ENCODE measurements around the gene HSD17B3. TPM values are rescaled to one million over a fixed set of nuclear protein-coding genes. Genes with fewer than 3 reads are reported as not detected.
"Not testable (repeated sequence)": the region's sequence is repeated elsewhere in the genome, so short reads cannot be mapped to it uniquely, and the experiment has no call there.

HSD17B3 gene
- polyA plus RNA-seq, 10 donors, result 0.28 to 1.7 (median 0.76) TPM; not detected in 3

- DNase-seq, result not testable (repeated sequence)
Observed at GRCh38 chr9:96306958-96307357, 5.0 kb upstream of the HSD17B3 start.

DNA sequence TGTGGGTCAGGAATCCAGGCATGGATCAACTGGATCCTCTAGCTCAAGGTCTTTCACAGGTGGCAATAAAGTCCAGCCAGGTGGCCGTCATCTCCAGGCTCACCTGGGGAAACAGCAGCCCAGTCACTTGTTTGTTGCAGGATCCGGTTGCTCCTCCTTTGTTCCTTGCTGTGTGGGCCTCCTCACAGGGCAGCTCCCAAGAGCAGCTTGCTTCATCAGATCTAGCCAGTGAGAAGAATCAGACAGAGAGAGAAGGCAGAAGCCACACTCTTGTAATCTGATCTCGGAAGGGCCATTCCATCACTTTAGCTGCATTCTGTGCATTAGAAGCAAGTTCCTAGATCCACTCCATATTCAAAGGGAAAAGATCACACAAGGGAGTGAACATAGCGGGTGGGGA is 3.2 kb upstream of the HSD17B3 start:
- no peak for DNase-seq

GRCh38 chr9:96304230-96304629 is 2.3 kb upstream of the HSD17B3 start:
- DNase-seq, result no peak

DNA sequence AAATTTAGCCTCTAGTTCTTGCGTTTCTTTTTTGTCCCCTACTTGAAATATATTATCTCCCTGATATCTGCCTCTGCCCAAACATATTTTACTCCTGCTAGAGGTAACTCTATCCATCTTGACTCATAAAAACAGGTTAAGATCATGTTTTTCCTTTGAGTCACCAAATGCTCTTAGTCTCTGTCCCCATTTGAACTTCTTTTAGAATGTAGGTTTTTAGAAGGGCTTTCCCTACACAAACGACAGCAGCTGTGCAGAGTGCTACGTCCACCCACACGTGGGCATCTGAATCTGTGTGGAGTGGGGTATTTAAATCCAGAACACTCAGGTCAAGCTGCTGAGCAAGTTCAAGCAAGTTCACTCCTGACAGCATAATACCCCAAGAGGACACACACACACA is 2.2 kb downstream of the HSD17B3 start:
- no peak for DNase-seq

DNA sequence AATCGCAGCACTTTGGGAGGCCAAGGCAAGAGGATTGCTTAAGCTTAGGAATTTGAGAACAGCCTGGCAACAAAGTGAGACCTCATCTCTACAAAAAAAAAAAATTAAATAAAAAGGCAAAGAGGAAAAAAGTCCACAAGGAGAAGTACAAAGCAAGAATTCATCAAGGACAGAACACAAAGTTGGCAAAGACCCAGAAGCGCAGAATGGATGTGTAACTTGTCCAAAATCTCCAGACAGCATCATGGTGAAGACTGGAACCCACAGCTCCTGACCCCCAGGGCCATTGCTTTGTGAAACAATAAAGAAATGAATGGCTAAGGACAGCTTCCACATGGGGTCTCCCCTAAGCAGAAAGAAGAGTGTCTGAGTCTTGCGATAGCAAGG is 7.8 kb downstream of the HSD17B3 start:
- DNase-seq, result no peak

- DNase-seq, result peak in 1 of 3 donors; percentile 9
Observed at GRCh38 chr9:96293498-96294158, 8.3 kb downstream of the HSD17B3 start.

- DNase-seq, result no peak
Observed at GRCh38 chr9:96289392-96289791, 12.6 kb downstream of the HSD17B3 start.

DNA sequence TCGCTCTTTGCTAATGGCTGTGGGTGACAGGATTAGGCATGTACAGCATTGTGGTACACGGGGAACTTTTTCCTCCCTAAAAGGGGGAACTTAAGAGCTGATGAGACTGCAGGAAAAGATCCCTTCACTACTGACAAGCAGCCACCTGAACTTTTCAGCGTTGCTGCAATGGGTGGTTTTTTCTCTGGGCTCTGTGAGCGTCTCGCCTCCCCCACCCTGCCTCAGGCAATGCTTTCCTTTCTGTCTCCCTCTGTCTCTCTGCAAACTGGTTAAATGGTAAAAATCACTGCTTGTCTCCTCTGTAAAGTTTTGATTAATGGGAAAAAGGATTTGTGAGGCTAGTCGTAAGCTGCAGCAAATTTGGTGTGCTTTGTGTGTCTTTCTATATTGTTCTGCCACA is 20.3 kb downstream of the HSD17B3 start:
- no peak for DNase-seq

GRCh38 chr9:96279932-96280331 is 22.0 kb downstream of the HSD17B3 start:
- no peak for DNase-seq

- no peak for DNase-seq
Observed at GRCh38 chr9:96274939-96275338, 27.0 kb downstream of the HSD17B3 start.

DNA sequence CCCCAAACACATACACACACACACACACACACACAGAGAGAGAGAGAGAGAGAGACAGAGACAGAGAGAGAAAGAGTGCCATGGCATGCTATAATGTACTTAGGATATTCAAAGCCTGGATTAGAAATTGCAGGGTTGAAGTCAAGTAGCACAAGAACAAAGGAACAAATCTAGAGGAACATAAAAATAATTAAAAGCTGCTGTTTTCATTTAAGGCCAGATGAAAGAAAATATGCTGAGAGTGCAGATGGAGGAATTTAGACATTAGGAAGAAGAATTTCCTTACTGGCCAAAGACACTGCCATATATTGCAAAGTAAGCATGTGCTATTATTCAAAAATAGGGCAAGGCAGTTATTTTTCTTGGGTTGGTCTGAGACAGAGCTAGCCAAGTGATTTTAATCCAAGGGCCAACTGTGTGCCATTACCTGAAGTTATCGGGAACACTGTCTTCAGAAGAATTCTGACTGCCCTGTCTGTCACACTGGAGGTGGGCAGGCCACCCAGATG is 31.7 kb downstream of the HSD17B3 start:
- DNase-seq, result no peak

GRCh38 chr9:96258967-96259366 is 43.0 kb downstream of the HSD17B3 start:
- no peak for DNase-seq

DNA sequence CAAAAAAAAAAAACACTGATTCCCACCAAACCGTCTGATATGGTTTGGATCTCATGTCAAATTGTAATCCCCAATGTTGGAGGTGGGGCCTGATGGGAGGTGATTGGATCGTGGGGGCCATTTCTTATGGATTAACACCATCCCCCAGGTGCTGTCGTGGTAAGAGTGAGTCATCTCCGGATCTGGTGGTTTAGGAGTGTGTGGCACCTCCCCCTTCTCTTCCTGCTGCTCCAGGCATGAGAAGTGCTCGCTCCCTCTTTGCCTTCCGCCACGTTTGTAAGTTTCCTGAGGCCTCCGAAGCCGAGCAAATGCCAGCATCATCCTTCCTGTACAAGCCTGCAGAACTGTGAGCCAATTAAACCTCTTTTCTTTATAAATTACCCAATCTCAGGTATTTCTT is 45.2 kb downstream of the HSD17B3 start:
- DNase-seq, result no peak

GRCh38 chr9:96255698-96256097 is 46.3 kb downstream of the HSD17B3 start:
- DNase-seq, result no peak

DNA sequence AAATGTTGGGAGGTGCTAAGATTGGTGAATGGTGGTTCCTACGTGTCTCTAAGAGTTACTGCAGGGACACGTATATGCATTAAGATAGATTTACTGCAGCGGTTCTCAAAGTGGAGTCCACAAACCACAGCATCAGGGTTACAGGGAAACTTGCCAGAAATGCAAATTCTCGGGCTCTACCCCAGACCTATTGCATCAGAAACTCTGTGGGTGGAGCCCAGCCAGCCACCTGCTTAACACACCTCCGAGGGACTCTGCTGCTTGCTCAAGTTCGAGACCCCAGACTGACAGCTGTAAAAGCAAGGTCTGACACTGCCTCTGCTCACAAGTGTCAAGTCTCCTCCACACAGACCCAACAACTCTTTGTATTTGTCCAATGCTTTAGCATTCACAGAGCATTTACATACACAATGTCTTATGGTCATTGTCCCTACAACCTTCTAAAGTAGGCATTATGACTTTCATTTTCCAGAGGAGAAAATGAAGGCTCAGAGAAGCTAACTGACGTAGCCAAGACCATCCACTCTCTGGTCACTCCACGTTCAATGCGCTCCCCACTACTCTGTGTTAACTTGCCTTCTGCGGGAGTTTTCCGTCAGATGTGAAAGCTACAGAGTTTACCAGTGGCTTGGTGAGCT is 48.8 kb downstream of the HSD17B3 start:
- DNase-seq, result no peak

- no peak for DNase-seq
Observed at GRCh38 chr9:96251451-96251850, 50.5 kb downstream of the HSD17B3 start.

DNA sequence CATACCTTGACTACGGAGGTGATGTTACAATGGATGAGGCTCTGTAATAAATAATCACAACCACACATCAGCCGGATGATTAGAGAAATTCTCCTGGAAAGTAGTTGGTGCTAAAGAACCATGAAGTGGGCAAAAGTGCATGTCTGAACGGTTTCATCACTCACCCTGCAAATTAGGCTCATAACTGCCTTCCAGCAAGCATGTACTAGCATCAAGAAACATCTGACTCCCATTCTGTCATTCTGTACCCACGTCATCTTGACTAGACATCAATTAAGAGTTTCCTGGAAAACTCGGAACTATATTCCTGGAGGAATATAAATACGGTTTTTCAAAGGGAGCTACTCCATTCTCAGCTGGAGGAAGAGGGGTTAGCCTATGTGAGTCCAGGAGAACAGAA is 52.2 kb downstream of the HSD17B3 start:
- no peak for DNase-seq

DNA sequence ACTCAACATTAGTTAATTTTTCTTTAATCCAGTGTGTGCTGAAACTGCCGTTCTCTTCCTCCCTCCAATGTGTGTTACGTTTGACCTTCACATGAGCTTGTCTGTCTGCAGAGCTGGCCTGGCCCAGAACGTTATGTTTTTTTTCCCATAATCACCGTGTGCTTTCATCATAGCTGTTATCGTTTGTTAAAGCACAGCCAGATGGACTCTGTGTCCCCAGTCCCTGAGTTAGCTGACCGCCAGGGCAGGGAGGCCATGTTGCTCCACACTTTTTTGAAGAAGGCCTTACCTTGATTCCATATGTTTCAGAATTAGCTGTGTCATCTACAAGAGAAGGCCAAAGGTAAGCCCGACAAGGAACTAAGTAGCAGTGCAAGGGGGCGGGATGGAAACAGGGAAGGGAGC is 55.7 kb downstream of the HSD17B3 start:
- no peak for DNase-seq

DNA sequence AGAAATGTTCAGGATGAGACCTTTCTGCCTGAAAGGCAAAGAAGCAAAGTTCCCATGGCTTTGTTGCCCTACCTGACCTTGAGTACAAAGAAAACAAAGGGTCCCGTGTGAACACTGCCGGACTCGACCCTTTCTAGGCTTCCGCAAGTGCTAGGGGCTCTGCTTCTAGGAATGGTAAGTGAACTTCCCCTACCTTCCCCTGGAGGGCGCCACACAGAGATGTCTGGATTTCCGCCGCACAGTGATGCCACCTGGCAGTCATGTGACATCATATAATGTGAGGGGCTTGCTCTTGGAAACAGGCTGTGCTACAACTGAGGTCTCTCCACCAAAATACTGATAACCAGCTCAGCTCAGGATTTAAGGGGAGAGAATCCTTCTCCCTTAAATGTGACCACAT is 56.6 kb downstream of the HSD17B3 start:
- DNase-seq, result no peak

DNA sequence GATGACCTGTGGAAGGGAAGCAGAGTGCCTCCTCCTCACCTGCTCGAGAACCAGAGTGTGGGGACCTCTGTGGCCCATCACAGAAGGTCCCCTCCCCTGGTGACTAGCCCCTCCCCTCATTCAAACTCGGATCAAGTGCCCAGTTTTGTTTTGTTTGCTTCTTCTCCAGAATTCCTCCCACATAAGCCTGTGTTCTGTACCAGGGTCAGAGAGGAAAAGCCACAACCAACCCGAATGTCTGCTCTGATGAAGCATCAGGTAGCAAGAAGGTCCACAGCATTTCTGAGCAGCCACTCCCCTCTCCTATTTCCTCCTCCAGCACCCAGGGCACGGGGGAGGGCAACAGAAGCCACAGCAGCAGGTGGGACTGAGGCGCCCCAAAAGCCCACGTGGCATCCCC is 58.2 kb downstream of the HSD17B3 start:
- DNase-seq, result no peak

GRCh38 chr9:96242811-96243210 is 59.2 kb downstream of the HSD17B3 start:
- no peak for DNase-seq

- no peak for DNase-seq
Observed at GRCh38 chr9:96241391-96241809, 60.6 kb downstream of the HSD17B3 start.

- no peak for DNase-seq
Observed at GRCh38 chr9:96236854-96237550, 65.0 kb downstream of the HSD17B3 start.

All from muscle of back (tissue), 11 donors.